Glomerular endothelial cell (primary cell): ENCODE data around the gene TPGS2. TPM values are rescaled to one million over a fixed set of nuclear protein-coding genes. Genes with fewer than 3 reads are reported as not detected.
"Not testable (repeated sequence)": the region's sequence is repeated elsewhere in the genome, so short reads cannot be mapped to it uniquely, and the experiment has no call there.

Experiments
- DNase-seq: peaks from one replicate; pipeline ENCODE4 v3.0.0-alpha.2; 2011; ENCODE audit warnings: low read depth, low spot score; ENCODE audit errors: extremely low read depth
- total RNA-seq: library from RNA; depleted of rRNA; stranded (reverse); fragments of >200 nt; gene quantifications from 2 replicates; pipeline ENCODE4 v1.2.3, GENCODE V29; 2015

Gene TPGS2
- total RNA-seq, 1 donor from 2014 or later = 233 TPM

GRCh38 chr18:36826556-36826955 lies 2.2 kb downstream of the TPGS2 start:
- no peak for DNase-seq

- no peak for DNase-seq
Measured at GRCh38 chr18:36825526-36825925, 3.3 kb downstream of the TPGS2 start.

- no peak for DNase-seq
Measured at GRCh38 chr18:36821681-36822080, 7.1 kb downstream of the TPGS2 start.

GRCh38 chr18:36819621-36820020 lies 9.2 kb downstream of the TPGS2 start:
- DNase-seq = no peak

GRCh38 chr18:36818652-36819051 lies 10.2 kb downstream of the TPGS2 start:
- no peak for DNase-seq

- no peak for DNase-seq
Measured at GRCh38 chr18:36817039-36817438, 11.8 kb downstream of the TPGS2 start.

GRCh38 chr18:36816096-36816495 lies 12.7 kb downstream of the TPGS2 start:
- DNase-seq = not testable (repeated sequence)

GRCh38 chr18:36814994-36815393 lies 13.8 kb downstream of the TPGS2 start:
- no peak for DNase-seq

GRCh38 chr18:36813824-36814223 lies 15.0 kb downstream of the TPGS2 start:
- no peak for DNase-seq

- no peak for DNase-seq
Measured at GRCh38 chr18:36813101-36813775, 15.6 kb downstream of the TPGS2 start.

GRCh38 chr18:36812678-36813077 lies 16.1 kb downstream of the TPGS2 start:
- DNase-seq = no peak

- no peak for DNase-seq
Measured at GRCh38 chr18:36811955-36812354, 16.8 kb downstream of the TPGS2 start.

- DNase-seq = no peak
Measured at GRCh38 chr18:36811430-36811829, 17.4 kb downstream of the TPGS2 start.

- no peak for DNase-seq
Measured at GRCh38 chr18:36809590-36810381, 19.0 kb downstream of the TPGS2 start.

GRCh38 chr18:36808681-36809080 lies 20.1 kb downstream of the TPGS2 start:
- no peak for DNase-seq

- no peak for DNase-seq
Measured at GRCh38 chr18:36805105-36805504, 23.7 kb downstream of the TPGS2 start.

GRCh38 chr18:36798738-36799473 lies 29.9 kb downstream of the TPGS2 start:
- DNase-seq = no peak

GRCh38 chr18:36792634-36793283 lies 36.0 kb downstream of the TPGS2 start:
- DNase-seq = no peak

GRCh38 chr18:36786686-36787085 lies 42.1 kb downstream of the TPGS2 start:
- no peak for DNase-seq

GRCh38 chr18:36783792-36784191 lies 45.0 kb downstream of the TPGS2 start:
- no peak for DNase-seq

- DNase-seq = no peak
Measured at GRCh38 chr18:36782710-36783109, 46.1 kb downstream of the TPGS2 start.
